Fibroblast of the aortic adventitia (primary cell): ENCODE measurements around the gene C1orf159. TPM values are rescaled to one million over a fixed set of nuclear protein-coding genes. Genes with fewer than 3 reads are reported as not detected.
"Not testable (repeated sequence)": the region's sequence is repeated elsewhere in the genome, so short reads cannot be mapped to it uniquely, and the experiment has no call there.

ENCODE experiments used
- DNase-seq: peaks from one replicate; pipeline ENCODE4 v3.0.0-alpha.2; 2010; ENCODE audit warnings: low read depth
- H3K4me3 ChIP-seq: 2 replicates; pipeline ENCODE4 v1.5.1; 2011; ENCODE audit warnings: low read depth, mild to moderate bottlenecking, control low read depth, low read length, moderate library complexity
- CTCF ChIP-seq: IDR thresholded peaks from 2 replicates; pipeline ENCODE4 v1.5.1; 2011; ENCODE audit warnings: mild to moderate bottlenecking, low read length, control low read depth, inconsistent platforms; ENCODE audit not compliant: insufficient read depth
- total RNA-seq: library from RNA; depleted of rRNA; stranded (reverse); fragments of >200 nt; gene quantifications from 2 replicates; pipeline ENCODE4 v1.2.3, GENCODE V29; 2012; ENCODE audit warnings: low replicate concordance

The C1orf159 gene
- total RNA-seq, 1 donor = 7.7 TPM

- no peak for DNase-seq
- H3K4me3 ChIP-seq = no peak overlapping the region
These were observed 48.5 kb downstream of the C1orf159 start for GRCh38 chr1:1067284-1067859.

GRCh38 chr1:1066403-1067283, 49.2 kb downstream of the C1orf159 start:
- no peak for DNase-seq
- no peak for TF ChIP-seq CTCF
- no peak overlapping the region for H3K4me3 ChIP-seq

More at GRCh38 chr1:1067284-1067859, 48.5 kb downstream of the C1orf159 start:
- TF ChIP-seq CTCF = no peak

GRCh38 chr1:1065940-1066304, 50.0 kb downstream of the C1orf159 start:
- not testable (repeated sequence) for H3K4me3 ChIP-seq, DNase-seq

- no peak for TF ChIP-seq CTCF
- DNase-seq = no peak
- H3K4me3 ChIP-seq = no peak overlapping the region
These were observed 50.5 kb downstream of the C1orf159 start for GRCh38 chr1:1065265-1065939.

GRCh38 chr1:1063945-1064831, 51.7 kb downstream of the C1orf159 start:
- peak; percentile 65 for DNase-seq
- H3K4me3 ChIP-seq = no peak overlapping the region
- peak; percentile 71 for TF ChIP-seq CTCF

- DNase-seq = no peak
- no peak for TF ChIP-seq CTCF
- no peak overlapping the region for H3K4me3 ChIP-seq
These were observed 52.5 kb downstream of the C1orf159 start for GRCh38 chr1:1063261-1063944.
